Renal pelvis (tissue), 4 donors: ENCODE data around the gene GABRR3. TPM values are rescaled to one million over a fixed set of nuclear protein-coding genes. Genes with fewer than 3 reads are reported as not detected.
"Not testable (repeated sequence)": the region's sequence is repeated elsewhere in the genome, so short reads cannot be mapped to it uniquely, and the experiment has no call there.

Experiments used
- DNase-seq: peaks from one replicate; pipeline ENCODE4 v3.0.0-alpha.2; 2013
- polyA plus RNA-seq, 3 donors: library from polyadenylated mRNA; unstranded; fragments of 120-200 nt; gene quantifications; one replicate each; pipeline ENCODE4 v1.2.1, GENCODE V29; 2013; ENCODE audit not compliant: insufficient read length in 3 of 3

The GABRR3 gene
- polyA plus RNA-seq, 3 donors = 0.06 TPM; not detected in 2

GRCh38 chr3:98022978-98023820 lies 11.9 kb downstream of the GABRR3 start:
- peak; percentile 80 for DNase-seq

- DNase-seq = peak; percentile 36
These were observed 13.1 kb downstream of the GABRR3 start for GRCh38 chr3:98021830-98022560.

GRCh38 chr3:98020412-98020811 lies 14.7 kb downstream of the GABRR3 start:
- DNase-seq = no peak

- no peak for DNase-seq
These were observed 16.8 kb downstream of the GABRR3 start for GRCh38 chr3:98018301-98018700.

- no peak for DNase-seq
These were observed 20.9 kb downstream of the GABRR3 start for GRCh38 chr3:98014268-98014585.

GRCh38 chr3:98013411-98014267 lies 21.5 kb downstream of the GABRR3 start:
- no peak for DNase-seq

- DNase-seq = no peak
These were observed 22.1 kb downstream of the GABRR3 start for GRCh38 chr3:98012979-98013378.

- DNase-seq = not testable (repeated sequence)
These were observed 24.1 kb downstream of the GABRR3 start for GRCh38 chr3:98010883-98011449.

GRCh38 chr3:98010194-98010882 lies 24.8 kb downstream of the GABRR3 start:
- DNase-seq = no peak

- no peak for DNase-seq
These were observed 26.3 kb downstream of the GABRR3 start for GRCh38 chr3:98008855-98009254.

- DNase-seq = no peak
These were observed 29.7 kb downstream of the GABRR3 start for GRCh38 chr3:98005438-98005837.

GRCh38 chr3:98004721-98005120 lies 30.4 kb downstream of the GABRR3 start:
- no peak for DNase-seq

GRCh38 chr3:98003306-98003969 lies 31.7 kb downstream of the GABRR3 start:
- DNase-seq = no peak

- no peak for DNase-seq
These were observed 32.4 kb downstream of the GABRR3 start for GRCh38 chr3:98002717-98003116.

- DNase-seq = no peak
These were observed 35.1 kb downstream of the GABRR3 start for GRCh38 chr3:97999994-98000393.

- no peak for DNase-seq
These were observed 36.0 kb downstream of the GABRR3 start for GRCh38 chr3:97999103-97999502.

- no peak for DNase-seq
These were observed 38.1 kb downstream of the GABRR3 start for GRCh38 chr3:97996988-97997387.

- no peak for DNase-seq
These were observed 40.7 kb downstream of the GABRR3 start for GRCh38 chr3:97994328-97994945.

- DNase-seq = no peak
These were observed 41.6 kb downstream of the GABRR3 start for GRCh38 chr3:97993526-97993925.

- no peak for DNase-seq
These were observed 42.5 kb downstream of the GABRR3 start for GRCh38 chr3:97992547-97993173.
